Ascending aorta (tissue), 2 donors: ENCODE results near the gene EGR4. TPM values are rescaled to one million over a fixed set of nuclear protein-coding genes. Genes with fewer than 3 reads are reported as not detected.
A peak's percentile ranks its signal among the peaks of the same experiment; 100 is the strongest.

Experiments used
- DNase-seq, 2 donors: peaks; one replicate each; pipeline ENCODE4 v3.0.0-alpha.2; 2019; ENCODE audit warnings: low spot score in 2 of 2
- H3K27ac ChIP-seq, 2 donors: fragments of 200-600 bp; sonication (generic); one replicate each; pipeline ENCODE4 v1.5.1; 2016 to 2017; ENCODE audit warnings: mild to moderate bottlenecking in 1 of 2
- H3K27me3 ChIP-seq: fragments of 200-600 bp; sonication (generic); one replicate; pipeline ENCODE4 v1.5.1; 2017
- H3K36me3 ChIP-seq, 2 donors: fragments of 200-600 bp; sonication (generic); one replicate each; pipeline ENCODE4 v1.5.1; 2016
- H3K4me1 ChIP-seq, 2 donors: fragments of 200-600 bp; sonication (generic); one replicate each; pipeline ENCODE4 v1.5.1; 2016 to 2017; ENCODE audit warnings: mild to moderate bottlenecking in 1 of 2
- H3K4me3 ChIP-seq, 2 donors: fragments of 200-600 bp; sonication (generic); one replicate each; pipeline ENCODE4 v1.5.1; 2016 to 2017; ENCODE audit warnings: mild to moderate bottlenecking in 1 of 2
- H3K9me3 ChIP-seq, 2 donors: fragments of 200-600 bp; sonication (generic); one replicate each; pipeline ENCODE4 v1.5.1; 2016
- intact Hi-C: fragments of 100-400 bp; cut with DNase I; formaldehyde crosslinking; loops from one replicate; pipeline ENCODE4 v1.15.1; 2023
- total RNA-seq: library from RNA; depleted of rRNA; stranded (reverse); fragments of >200 nt; gene quantifications from one replicate; pipeline ENCODE4 v1.1.0, GENCODE V29; 2016
- TF ChIP-seq, protein P1 (sequence below), 3 experiments: fragments of 200-600 bp in 2 of 3; fragments of 450-650 bp in 1 of 3; sonication (generic) in 2 of 3; IDR thresholded peaks; one replicate each; pipeline ENCODE4 v1.5.1; 2016 to 2019; ENCODE audit warnings: antibody characterized with exemption in 3 of 3, mild to moderate bottlenecking in 1 of 3, moderate library complexity in 1 of 3

EGR4 gene
- total RNA-seq, 1 donor from 2014 or later = not detected

DNA sequence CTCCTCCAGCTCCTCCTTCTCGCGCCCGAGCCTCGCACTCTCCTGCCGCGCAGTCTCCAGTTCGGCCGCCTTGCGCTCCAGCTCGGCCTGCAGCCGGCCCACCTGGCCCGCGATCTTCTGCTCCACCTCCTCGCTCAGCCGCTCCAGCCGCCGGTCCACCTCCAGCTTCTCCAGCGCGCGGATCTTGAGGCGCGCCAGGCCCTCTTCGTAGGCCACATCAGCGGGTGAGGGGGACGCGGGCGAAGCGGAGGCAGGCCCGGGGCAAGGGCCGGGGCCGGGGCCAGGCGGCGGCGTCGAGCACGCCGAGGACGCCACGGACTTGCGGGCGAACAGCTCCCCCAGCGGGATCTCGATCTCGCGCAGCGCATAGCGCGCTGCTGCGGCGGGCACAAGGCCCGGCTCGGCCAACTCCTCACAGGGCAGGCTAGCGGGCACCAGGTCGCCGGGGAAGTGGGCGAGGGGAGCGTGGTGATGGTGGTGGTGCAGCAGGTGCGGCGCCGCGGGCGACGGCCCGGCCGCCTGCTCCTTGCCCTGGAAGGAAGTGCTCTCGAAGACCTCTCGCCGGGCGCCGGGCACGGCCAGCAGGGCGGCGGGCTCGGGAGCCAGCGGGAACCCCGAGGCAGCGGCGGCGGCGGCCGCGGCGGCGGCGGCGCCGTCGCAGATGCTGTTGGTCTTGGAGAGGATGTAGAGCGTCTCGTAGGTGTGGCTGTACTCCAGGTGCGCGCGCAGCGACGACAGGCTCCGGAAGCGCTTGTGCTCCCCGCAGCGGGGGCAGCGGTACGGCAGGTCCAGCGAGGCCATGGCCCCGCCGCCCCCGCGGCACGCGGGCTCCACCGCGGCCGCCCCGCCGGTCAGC lies 24.3 kb downstream of the EGR4 start:
- Histone ChIP-seq H3K4me3 (peak overlapping the region; percentile 27 to 49), H3K27ac (no peak overlapping the region), H3K4me1 (peaks cover 3 to 6% of the 10 kb centered on the region in 2 donors), H3K36me3 (no peaks in the 10 kb centered on the region), H3K27me3 (peaks cover 4% of the 10 kb centered on the region), H3K9me3 (no peaks in the 10 kb centered on the region)
- TF ChIP-seq, protein P1, sequence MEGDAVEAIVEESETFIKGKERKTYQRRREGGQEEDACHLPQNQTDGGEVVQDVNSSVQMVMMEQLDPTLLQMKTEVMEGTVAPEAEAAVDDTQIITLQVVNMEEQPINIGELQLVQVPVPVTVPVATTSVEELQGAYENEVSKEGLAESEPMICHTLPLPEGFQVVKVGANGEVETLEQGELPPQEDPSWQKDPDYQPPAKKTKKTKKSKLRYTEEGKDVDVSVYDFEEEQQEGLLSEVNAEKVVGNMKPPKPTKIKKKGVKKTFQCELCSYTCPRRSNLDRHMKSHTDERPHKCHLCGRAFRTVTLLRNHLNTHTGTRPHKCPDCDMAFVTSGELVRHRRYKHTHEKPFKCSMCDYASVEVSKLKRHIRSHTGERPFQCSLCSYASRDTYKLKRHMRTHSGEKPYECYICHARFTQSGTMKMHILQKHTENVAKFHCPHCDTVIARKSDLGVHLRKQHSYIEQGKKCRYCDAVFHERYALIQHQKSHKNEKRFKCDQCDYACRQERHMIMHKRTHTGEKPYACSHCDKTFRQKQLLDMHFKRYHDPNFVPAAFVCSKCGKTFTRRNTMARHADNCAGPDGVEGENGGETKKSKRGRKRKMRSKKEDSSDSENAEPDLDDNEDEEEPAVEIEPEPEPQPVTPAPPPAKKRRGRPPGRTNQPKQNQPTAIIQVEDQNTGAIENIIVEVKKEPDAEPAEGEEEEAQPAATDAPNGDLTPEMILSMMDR (IDR thresholded peaks at IDR 0.05) = no peak
- intact Hi-C loops = no loop called here
- DNase-seq = no peak

DNA sequence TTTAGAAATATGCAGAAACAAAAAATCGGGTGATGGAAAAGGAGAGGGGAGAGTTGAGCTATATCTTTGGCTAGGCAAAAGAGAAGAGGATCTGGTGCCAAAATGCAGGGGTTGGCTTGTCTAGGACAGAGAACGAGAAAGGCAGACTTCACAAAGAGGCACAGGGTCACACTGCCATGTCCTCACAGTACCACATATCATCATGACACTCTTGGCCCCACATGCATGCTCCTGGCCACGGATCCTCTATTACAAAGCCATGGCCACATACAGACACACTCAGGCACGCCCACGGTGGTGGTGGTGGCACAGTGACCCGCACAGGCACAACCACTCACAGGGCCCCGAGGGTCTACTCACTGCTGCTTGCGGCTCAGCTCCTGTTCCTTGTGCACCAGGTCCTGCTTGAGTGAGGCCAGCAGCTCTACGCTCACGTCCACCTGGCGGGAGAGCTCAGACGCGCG lies 24.9 kb downstream of the EGR4 start:
- Histone ChIP-seq H3K27ac (no peak overlapping the region), H3K9me3 (no peaks in the 10 kb centered on the region), H3K27me3 (peaks cover 4% of the 10 kb centered on the region), H3K4me1 (peaks cover 3 to 6% of the 10 kb centered on the region in 2 donors), H3K4me3 (peak overlapping the region; percentile 27 to 49), H3K36me3 (no peaks in the 10 kb centered on the region)
- no peak for DNase-seq
- intact Hi-C loops = no loop called here
- TF ChIP-seq, protein P1 (IDR thresholded peaks at IDR 0.05) = no peak

DNA sequence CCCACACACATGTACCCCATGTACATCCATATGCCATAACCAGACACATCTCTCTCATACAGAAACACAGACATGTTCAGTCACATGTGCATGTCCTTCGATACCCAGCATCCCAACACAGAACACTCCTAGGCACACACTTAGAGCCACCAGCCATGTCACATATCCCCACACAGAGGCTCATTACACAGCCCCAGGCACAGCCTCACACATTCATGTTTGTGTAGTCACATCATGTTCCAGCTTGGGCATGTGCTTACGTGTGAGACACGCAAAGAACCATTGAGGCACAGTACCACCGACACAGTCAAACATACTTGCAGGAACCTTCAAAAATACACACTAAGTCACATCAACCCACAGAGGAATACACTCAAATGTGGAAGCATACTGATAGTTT lies 26.3 kb downstream of the EGR4 start:
- Histone ChIP-seq H3K4me1 (peaks cover 3 to 6% of the 10 kb centered on the region in 2 donors), H3K4me3 (no peak overlapping the region), H3K27me3 (peaks cover 4% of the 10 kb centered on the region), H3K36me3 (no peaks in the 10 kb centered on the region), H3K27ac (no peak overlapping the region), H3K9me3 (no peaks in the 10 kb centered on the region)
- intact Hi-C loops = no loop called here
- DNase-seq = no peak
- TF ChIP-seq, protein P1 (IDR thresholded peaks at IDR 0.05) = no peak

DNA sequence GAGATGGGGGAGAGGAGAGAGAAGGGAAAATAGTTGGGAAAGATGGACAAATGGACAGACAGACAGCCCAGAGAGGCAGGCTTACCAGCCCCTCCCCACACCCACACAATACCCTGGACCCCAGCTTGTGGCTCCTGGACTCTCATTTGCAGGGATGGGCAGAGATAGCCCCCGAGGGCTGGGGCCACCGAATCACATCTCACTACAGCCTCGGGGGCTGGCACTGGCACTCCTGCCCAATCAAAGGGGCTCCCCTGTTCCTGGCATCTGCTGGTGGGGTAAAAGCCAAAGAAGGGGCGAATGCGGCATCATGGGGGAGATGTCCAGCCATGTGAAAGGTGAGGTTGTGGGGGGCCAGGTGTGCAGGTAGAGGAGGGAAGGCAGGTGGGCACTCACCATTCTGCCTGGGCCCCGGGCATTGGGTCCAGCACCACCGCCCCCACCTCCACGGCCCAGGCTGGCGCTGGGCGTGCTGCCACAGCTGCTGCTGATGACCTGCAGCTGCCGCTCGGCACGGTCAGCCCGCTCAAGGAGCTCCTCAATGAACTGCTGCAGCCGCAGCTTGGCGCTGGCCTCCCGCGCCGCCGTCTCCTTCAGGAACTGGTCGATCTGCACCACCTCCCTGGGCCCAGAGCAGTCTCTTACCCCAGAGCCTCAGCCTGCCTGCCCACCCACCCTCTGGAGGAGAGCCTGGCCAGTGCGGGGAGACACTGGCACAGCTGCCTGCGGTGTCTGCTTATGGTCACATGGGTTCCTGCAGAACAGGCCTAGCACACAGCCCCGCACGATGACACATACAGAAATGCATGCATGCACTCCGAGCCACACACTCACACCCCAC lies 27.1 kb downstream of the EGR4 start:
- DNase-seq = no peak
- Histone ChIP-seq H3K27ac (no peak overlapping the region), H3K27me3 (peaks cover 4% of the 10 kb centered on the region), H3K9me3 (no peaks in the 10 kb centered on the region), H3K4me1 (peaks cover 3 to 6% of the 10 kb centered on the region in 2 donors), H3K36me3 (no peaks in the 10 kb centered on the region), H3K4me3 (no peak overlapping the region)
- intact Hi-C loops = no loop called here
- TF ChIP-seq, protein P1 (IDR thresholded peaks at IDR 0.05) = no peak

DNA sequence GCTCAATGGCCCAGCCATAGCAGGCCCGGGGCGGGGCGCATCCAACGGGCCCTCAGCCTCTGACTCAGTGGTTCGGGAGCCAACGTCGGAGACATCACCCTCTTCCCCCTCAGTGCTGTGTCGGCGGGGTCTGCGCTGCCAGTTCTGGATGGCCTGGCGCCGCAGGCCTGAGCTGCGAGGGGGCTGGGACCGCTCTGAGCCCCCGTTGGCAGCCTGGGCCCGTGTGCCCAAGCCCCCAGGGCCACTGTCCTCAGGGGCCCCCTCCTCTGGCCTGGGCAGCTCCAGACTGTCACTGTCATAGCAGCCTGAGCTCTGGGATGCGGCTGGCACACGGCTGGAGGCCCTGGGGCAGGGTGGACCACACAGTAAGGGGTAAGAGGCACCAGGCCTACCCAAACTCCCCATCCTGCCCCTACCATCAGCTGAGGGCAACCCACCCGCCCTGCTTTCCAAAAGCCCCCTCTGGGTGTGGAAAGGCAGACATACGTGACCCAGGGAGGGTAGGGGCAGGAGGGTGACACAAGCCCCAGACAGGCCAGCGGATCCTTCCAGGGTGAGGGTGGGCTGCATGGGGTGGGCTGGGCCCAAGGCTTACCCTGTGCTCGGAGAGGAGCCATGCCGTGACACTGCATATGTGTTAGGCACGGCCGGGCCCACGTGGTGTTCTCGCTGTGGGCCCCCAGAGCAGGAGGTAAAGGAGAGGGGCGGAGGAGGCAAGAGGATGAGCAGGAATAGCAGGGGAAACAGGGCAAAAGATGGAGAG lies 27.9 kb downstream of the EGR4 start:
- H3K9me3 ChIP-seq = no peaks in the 10 kb centered on the region
- no peak for DNase-seq
- no peaks in the 10 kb centered on the region for H3K36me3 ChIP-seq
- H3K4me1 ChIP-seq = peaks cover 3 to 6% of the 10 kb centered on the region in 2 donors
- no peak overlapping the region for H3K4me3 ChIP-seq
- intact Hi-C loops = no loop called here
- TF ChIP-seq, protein P1 (IDR thresholded peaks at IDR 0.05) = no peak
- H3K27me3 ChIP-seq = peaks cover 4% of the 10 kb centered on the region
- no peak overlapping the region for H3K27ac ChIP-seq
